Measurements from ENCODE around the gene XPO4.

DNA sequence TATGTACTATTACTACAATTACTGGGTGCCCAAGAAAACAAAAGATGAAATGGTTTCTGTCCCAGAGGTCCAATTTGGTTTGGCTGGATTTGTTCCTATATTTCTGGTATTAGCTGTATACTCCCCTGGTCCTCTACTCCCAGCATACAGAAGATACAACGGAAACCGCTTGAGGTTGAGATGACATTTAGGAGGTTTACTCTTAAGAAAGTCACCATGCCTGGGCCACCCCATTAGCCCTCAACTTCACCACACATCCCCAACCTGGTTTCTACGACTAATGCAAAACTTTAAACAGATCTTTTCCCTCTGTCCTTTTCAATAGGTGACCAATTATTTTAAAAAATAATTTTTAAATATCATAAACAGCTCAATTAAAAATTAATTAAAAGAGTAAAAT is 82.8 kb downstream of the XPO4 start:
- TF ChIP-seq YY1 (IDR thresholded peaks at IDR 0.05; ENCODE audit: insufficient read depth, insufficient read length) (no peak), ZNF274 (IDR thresholded peaks at IDR 0.05; ENCODE audit: low read depth, low read length) (no peak), SUZ12 (IDR thresholded peaks at IDR 0.05; ENCODE audit: extremely low read depth, insufficient read depth, insufficient read length) (no peak)
